Measurements from ENCODE around the gene KIF21B.

KIF21B gene

DNA sequence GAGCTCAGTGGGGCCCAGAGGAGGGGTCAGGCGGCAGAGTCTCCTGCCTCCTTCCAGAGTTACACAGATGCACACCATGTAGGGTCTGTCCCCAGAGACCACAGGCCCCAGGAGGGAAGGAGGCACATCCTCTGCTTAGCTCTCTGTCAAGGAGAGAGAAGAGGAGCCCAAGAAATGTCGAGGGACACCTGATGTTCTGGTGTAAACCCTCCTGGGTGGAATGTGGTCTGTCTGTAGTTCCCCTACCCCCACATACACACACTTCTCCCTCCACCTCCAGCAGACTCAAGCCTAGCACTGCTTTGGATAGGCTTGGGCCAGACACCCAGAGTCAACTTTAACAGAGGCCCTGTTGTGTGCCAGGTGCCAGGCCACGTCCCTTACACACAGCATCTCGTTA lies 34.2 kb downstream of the KIF21B start:
- DNase-seq = no peak

DNA sequence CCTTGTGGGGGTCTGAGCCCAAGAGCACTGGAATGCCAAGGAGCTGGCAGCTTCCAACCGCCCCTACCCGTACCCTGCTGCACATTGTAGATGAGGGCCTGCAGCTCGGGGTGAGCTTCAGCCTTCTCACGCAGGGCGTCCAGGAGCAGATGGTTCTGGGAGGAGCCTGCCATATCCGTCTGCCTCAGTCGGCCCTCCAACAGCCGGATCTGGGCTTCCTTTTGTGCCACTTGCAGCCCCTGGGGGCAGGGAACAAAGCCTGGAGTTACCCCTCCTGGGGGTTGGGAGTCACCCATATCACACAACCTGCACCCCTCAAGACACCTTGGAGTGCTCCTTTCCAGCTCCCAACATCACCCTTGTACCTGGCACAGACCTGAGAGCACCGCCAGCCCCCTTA lies 34.8 kb downstream of the KIF21B start:
- DNase-seq = no peak

DNA sequence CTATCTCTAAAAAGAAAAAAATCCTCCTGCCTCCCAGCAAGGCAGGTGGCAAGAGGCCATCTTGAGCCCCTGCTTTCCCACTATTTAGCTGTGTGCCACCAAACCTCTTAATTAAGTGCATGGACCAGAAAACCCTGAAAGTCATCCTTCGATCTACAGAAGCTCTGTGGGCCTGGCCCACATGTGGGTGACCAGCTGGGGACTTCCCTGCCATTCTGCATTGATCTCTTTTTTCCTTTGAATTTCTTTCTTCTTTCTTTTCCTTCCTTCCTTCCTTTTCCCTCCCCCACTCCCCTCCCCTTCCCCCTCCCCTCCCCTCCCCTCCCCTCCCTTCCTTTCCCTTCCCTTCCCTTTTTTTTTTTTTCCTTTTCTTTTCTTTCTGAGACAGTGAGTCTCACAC lies 38.0 kb downstream of the KIF21B start:
- DNase-seq = no peak

DNA sequence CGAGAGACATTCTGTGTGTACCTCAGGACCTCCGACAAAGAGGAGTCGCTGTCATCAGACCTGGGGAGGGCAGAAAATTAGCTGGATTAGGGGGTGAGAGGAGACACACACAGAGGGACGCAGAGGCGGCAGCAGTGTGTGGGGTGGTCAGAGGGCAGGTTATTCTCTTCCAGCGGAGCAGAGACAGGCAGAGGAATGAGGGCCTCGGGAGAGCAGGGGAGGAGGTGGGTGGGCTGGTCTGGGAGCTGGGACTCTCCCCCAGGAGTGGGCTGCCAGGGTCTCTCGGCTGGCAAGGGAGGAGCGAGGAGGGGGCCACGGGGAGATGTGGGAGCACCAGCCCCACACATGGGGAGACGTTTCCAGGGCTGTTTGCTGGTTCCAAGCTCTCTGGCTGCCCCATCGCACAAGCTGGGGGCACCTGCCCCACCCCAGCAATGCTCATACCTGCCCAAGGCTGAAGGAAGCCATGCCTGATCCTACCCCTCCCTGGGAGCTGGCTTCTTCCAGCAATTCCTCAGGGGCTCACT lies 40.4 kb downstream of the KIF21B start:
- DNase-seq = no peak

DNA sequence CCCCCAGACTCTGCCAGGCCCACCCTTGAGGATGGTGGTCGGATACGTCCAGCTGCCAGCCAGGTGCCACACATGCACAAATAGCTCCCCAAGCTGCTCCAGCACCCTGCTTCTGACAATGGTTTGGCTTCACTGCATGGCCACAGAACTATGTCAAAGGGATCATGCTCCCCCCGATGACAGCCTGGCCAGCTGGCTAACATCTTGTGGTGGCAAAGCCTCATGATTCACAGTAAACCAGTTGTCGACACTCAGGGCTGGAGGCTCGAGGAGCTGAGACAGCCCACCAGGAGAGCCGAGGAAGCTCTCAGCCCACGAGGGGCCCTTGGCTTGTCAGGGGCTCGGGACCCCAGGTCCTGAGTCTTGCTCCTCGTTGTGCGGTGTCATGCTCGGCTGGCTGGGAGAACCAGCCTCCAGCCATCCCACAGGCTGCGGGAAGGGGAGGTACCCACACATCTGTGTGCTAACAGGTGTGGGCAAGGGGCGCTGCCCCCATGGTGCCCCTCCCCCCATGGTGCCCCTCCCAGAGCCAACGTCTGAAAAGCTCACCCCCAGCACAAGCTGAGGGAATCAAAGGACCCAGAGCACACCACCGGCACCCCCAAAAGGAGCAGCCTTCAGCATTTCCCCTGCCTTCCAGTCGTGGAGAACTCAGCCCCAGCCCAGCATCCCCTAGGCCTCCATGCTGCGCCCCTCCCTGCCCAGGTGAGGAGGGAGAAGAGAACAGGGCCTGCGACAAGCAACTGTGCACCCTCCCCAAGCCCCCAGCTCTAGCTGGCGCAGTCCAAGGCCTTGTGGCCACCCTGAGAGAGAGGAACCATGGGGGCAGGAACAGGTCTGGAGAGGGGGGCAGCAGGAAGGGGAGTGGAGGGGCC lies 41.2 kb downstream of the KIF21B start:
- DNase-seq = no peak

DNA sequence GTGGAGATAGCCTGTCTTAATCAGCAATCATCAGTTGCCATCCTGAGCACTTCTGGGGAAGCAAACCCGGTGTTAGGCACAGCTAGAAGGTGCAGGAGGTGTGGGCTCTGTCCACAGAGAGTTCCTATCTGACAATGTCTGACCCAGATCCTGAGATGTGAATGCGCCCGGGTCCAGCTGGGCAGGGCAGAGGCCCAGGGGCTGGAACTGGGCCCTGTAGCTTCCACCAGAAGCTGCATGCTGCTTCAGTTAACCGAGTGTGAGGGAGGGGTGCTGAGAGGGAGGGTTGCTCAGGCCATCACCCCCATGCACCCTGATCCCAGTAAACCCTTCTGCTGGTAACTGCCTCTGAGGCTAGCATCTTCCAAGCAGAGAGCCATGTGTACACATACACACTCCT lies 42.2 kb downstream of the KIF21B start:
- DNase-seq = no peak

DNA sequence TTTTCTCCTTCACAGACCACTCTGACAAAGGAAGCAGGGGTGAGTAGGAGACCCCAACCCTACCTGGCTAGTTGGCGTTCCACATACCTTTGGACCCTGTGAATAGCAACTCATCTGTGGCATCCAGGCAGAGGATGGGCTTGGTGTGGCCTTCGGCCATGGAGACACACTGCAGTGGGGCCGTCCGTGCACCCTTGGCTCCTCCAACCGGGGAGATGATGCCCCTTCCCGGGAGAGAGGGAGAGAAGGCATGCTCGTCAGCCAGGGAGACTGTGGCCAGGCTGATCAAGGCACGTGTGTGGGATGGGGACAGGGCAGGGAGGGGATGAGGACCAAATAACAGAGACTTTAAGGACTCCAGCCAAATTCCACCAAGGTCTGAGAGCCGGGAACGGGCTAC lies 42.6 kb downstream of the KIF21B start:
- no peak for DNase-seq

DNA sequence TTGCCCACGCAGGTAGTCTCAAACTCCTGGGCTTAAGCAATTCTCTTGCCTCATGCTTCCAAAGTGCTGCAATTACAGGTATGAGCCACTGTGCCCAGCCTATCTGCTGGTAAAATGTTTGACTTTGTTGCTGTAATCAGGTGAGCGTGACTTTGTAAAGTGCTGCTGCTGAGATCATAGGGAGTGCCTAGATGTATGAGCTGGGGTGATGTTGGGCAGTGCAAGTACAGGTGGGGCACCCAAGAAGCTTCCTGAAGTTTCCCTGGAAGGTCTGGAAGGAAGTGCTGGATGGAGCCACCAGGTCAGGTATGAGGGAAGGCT lies 43.1 kb downstream of the KIF21B start:
- DNase-seq = no peak

DNA sequence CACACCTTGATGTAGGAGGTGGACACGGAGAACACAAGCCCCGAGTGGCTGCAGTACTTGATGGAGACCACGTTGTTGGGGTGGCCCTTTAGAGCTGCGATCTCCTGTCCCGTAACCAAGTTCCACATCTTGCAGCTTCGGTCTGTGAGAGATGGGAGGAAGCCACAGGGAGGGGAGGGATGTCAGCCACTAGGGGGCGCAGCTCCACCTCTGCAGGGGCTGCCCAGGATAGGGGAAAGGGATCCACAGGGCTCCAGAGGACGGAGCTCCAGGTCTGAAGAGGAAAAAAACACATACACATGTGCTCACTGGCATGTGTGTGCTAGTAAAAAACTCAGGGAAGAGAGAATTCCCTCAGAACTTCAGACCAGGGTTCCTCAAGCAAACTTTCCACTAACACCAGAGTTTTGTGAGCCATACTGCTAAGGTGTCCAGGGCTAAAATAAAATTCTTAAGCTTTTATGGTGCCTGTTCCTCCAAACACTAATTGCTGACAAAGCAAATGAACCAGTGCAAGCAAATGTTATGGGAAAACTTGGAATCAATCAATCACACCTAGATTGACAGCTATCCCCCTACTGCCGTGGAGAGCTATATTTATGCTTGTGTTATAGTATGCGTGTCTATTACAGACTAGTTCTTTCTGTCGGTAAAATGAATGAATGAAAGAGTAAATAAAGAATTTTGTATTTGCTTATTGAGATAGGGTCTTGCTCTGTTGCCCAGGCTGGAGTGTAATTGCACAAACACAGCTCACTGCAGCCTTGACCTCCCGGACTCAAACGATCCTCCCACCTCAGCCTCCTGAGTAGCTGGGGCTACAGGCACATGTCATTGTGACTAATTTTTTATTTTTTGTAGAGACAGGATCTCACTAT lies 43.7 kb downstream of the KIF21B start:
- DNase-seq = peak; percentile 65

DNA sequence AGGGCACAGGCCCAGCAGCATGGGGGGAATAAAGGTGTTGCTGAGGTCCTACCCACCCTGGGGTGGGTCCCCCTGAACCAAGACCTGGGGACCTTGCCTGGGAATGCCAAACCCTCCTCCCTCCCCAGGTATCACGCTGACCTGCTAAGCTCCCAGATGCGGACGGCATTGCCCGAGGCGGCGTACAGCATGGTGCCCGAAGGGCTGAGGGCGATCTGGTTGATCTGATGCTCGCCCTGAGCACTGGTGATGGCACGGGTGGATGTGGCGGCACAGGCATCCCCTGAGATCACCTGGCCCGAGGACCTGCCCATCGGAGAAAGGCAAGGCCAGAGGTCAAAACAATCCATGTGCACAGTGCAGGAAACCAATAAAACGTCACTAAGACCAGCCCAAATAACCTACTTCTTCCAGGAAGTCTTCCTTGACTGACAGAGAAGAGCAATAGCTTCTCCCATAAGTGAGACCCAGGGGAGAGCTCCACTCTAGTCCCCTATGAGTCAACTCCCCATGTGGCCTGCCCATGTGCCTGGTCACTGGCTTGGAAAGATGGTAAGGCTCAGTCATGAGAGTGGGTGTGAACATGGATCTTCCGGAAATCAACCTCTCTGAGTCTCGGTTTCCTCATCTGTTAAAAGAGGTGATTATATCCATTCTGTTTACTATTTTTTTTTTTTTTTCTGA lies 46.3 kb downstream of the KIF21B start:
- no peak for DNase-seq

DNA sequence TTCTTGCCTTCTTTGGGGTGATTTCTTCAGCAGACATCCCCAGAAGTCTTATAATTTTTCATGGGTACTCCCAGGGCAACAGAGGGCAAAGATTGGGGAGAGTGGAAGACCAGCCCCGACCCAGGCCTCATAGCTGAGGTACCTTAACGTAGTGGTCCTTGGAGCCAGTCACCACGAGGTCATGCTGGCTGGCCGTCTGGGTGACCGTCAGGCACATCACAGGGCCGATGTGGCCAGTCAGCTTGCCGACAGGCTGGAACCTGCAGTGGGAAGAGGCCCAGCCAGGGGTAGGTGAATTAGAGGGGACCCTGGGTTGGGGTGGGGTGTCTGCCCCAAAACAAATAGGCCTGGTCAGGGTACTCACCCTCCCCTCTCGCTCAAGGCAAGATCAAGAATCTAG lies 46.9 kb downstream of the KIF21B start:
- DNase-seq = no peak

DNA sequence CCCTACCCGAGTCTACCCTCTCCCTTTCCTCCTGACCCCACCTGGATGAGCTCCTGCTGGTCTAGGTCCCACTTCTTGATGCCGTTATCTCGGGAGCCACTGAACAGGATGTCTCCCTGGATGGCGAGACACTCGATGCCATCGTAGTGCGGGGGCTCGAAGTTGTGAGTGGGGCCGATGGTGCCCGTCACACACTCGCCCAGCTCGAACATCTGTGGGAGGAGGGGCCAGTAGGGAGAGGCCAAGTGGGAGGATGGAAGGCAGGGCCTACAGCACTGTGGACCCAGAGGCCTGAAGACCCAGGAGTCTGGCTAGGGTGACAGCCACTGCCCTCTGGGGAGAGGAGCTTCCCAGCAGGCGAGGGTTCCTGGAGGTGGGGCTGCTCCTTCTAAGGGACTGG lies 48.1 kb downstream of the KIF21B start:
- DNase-seq = no peak

DNA sequence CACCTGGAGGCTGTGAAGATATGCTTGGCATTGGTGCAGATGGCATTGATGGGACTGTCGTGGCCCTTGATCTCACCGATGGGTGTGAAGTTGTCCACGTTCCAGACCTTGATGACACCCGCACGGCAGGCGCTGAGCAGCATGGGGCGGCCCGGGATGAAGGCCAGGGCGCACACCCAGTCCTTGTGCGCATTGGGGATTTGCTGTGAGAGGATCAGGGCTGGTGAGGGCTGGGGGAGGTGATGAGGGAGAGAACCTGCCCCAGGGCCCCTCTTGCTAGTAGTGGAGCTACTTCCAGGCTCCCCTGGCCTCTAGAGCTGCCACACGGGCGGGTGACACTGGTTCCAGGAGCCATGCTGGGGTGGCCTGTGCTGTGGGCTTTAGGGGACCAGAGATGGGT lies 48.8 kb downstream of the KIF21B start:
- DNase-seq = no peak

DNA sequence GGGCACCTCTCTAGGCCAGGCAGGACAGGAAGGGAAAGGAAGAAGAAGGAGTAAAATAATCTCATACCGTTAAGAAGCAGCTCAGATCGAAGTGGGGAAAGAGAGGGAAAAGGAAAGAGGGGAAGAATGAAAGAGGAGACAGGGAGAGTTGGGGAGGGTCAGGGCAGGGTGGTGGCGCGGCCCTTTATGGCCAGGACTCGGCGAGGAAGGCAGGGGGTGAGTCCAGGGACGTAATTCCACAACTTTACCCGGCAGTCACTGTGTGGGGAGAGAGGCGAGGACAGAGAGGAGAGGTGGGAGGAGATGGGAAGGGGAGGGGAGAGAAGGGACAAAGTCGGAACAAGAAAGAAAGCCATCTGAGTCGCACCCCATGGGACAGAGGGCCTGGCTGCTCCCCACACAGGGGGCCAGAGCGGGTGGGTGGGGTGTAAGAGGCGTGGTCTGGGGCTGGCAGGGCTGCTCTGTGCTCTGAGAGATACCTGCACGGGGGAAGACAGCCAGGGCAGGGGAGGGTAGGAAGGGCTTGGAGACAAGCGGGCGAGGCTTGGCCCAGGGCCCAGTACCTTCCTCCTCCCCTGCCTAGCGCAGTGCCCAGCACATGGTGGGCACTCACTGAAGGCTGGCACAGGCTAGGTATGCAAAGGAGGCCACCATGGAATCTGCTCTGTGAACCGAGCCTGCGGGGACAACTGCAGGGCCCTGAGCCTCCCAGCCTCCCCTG lies 49.4 kb downstream of the KIF21B start:
- no peak for DNase-seq

DNA sequence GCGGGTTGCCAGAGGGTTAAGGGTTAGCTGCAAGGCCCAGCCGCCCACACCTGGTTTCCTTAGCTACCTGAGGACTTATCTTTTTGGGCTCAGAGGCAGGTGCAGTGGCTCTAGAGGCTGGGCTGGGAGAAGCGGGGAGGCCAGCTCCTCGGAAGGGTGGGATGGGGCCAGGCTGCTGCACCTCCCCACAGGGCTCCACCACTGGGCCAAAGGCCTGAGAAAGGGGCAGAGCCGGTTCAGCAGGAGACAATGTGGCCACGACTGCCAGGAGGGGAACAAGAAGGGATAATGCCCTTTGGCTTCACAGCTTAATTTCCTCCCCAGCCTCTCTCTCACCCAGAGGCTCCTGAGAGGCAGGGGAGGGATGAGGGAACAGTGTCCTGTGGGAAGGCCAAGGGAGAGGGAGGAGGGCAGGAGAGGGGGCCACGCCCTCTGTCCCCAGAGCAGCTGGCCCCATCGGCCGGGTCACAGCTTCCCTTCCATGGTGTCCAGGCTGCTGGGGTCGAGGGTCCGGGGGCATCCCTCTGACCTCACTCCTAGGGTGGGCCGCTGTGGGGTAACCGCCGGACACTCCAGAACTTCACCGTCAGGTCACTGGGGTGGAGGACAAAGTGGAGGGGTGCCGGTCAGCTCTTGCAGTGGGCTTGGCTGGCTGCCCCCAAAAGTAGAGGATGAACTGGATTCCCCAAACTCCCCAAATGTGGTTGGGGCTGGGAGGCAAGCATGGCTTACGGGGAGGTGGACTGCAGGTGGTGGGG lies 50.4 kb downstream of the KIF21B start:
- DNase-seq = no peak

DNA sequence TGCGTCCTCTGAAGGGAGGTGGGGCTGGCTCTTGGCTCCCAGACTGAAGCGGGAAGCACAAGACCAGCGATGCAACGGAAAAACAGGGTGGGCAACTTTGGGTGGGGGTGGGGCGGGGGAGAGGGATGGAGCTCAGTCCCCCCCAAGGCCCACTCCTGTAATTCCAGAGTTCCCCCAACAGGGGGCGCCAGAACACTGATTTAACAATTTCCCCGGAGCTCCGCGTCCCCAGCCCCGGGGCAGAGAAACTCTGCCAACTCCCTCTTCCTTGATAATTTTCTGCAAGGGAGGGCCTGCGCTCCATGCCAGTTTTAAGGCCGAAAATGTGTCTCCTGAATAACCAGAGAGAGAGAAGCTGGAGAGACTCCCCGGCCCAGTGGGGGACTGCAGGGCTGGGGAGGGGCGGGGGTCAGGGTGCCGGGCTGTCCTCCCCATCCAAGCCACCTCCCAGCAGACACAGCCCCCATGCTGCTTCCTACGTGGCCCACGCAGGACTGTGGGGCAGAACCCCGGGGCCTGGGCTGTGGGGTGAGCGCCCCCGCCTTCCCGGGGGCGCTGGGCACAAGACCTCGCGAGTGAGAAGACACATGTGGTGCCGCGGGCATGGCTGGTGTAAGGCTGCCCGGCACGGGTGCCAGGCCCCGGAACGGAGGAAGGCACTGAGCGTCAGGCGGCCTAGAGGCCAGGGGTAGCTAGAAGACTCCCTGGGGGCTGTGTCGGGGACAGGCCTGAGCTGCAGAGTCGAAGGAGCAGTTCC lies 51.4 kb downstream of the KIF21B start:
- peak; percentile 66 for DNase-seq

DNA sequence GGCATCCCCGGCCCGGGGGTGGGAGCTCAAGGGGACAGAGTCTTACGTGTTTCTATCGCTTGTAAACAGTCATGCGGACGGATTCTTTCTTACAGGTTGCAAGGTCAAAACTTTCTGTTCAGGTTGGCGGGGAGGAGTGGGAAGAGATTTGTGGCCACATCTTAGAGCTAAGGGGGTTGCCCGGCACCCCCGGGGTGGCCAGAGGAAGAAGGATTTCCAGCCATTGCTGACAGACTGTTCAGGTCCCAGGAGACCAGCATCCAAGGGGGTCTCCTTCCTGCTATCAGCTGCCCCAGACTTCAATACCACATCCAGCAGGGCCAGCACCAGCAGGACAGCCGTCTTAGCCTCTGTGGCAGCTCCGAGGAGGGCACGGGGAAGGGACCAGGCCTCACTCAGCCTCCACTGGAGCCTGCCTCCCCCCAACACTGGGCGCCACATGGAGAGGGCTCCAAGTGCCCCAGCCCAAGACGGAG lies 52.0 kb downstream of the KIF21B start:
- no peak for DNase-seq

DNA sequence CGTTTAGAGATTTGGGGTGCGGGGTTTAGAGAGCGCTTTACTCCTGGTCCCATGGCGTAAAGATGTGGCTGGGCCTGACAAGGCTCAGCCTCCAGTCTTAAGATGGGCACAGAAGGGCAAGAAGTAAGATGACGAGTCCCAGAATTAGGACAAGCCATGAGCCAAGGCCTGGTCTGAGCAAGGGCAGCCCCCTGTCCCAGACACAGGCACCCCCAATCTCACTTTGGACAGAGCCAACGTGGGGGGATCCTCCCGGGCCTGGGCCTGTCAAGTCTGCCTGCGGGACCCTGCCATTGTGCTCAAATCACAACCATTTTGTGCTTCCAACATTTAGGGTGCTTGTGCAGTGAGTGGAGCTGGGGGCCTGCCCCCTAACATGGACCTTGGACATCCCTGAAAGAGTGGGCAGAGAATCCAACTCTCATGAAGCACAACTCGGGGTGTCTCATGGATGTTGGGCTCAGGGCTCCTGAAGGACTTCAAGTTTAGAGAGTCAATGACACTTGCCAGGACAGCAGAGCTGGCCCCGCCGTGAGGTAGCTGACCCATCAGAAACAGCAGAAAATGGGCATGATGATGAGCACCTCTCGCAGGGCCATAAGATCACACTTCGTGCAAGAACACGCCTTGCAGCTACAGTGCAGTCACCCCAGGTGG lies 52.6 kb downstream of the KIF21B start:
- no peak for DNase-seq

DNA sequence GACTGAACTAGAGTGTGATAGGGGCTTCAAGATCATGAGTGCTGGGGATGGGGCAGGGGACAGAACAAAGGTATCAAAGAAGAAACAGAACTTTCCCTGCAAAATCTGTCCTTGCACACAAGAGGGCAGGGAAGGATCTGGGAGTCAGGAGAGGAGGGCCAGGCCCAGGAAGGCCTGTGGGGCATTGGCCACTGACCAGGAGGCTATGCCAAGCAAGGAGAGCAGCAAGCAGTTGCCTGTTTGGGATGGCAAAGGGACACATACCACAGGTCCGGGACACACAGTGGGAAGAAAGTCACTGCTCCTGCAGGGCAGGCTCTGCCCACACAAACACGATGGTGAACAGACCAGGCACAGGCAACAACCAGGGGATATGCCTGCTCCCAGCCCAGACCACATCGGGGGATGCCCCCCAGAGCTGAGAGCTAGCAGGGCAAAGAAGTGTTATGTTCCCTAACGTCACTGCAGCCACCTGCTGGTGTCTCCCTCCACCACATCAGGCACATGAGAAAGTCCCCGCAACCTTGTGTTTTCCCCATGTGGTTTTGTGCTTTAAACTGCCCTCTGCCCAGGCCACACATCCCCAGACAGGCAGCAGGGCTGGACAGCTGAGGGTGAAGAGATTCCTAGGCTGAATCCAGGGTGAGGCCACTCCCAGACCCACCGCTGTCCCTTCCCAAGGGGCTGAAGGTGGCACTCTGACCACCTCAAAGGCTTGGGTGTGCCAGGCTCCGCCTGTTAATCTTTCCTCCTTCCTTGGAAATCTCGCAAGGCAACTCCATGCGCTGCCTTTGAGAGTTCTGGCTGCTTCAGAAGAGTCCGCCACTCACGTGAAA lies 53.6 kb downstream of the KIF21B start:
- DNase-seq = no peak

Measured in CD4-positive, alpha-beta T cell treated with Interleukin-21 for 1 hour (primary cell).